Progenitor cell of endocrine pancreas (in vitro differentiated cells): ENCODE measurements around the gene ALKBH5. TPM values are rescaled to one million over a fixed set of nuclear protein-coding genes. Genes with fewer than 3 reads are reported as not detected.
A peak's percentile ranks its signal among the peaks of the same experiment; 100 is the strongest.

Source experiments
- DNase-seq: peaks from one replicate; pipeline ENCODE4 v3.0.0; 2021; ENCODE audit warnings: low spot score; ENCODE audit not compliant: unreplicated experiment
- H3K27ac Mint-ChIP-seq: 2 replicates; pipeline ENCODE4 v1.8.0; 2021; ENCODE audit warnings: mild to moderate bottlenecking, moderate library complexity, mixed read lengths
- H3K27me3 Mint-ChIP-seq: 2 replicates; pipeline ENCODE4 v1.8.0; 2021; ENCODE audit warnings: mixed read lengths
- H3K36me3 Mint-ChIP-seq: 2 replicates; pipeline ENCODE4 v1.8.0; 2022; ENCODE audit warnings: mixed read lengths; ENCODE audit not compliant: insufficient read depth
- H3K4me1 Mint-ChIP-seq: 2 replicates; pipeline ENCODE4 v1.8.0; 2021; ENCODE audit warnings: low read depth, mixed read lengths
- H3K4me3 Mint-ChIP-seq: 2 replicates; pipeline ENCODE4 v1.8.0; 2021; ENCODE audit warnings: low read depth, mild to moderate bottlenecking, moderate library complexity, mixed read lengths
- H3K9me3 Mint-ChIP-seq: 2 replicates; pipeline ENCODE4 v1.8.0; 2021; ENCODE audit warnings: low read depth, mixed read lengths
- total RNA-seq: library from RNA; stranded (reverse); gene quantifications from 2 replicates; pipeline ENCODE4 v1.2.1, GENCODE V29; 2021
- TF ChIP-seq, protein P1 (sequence below): fragments of 200-600 bp; sonication (generic); IDR thresholded peaks from one replicate; pipeline ENCODE4 v1.5.0; 2021; ENCODE audit warnings: antibody characterized with exemption, mild to moderate bottlenecking; ENCODE audit not compliant: unreplicated experiment

ALKBH5 gene
- total RNA-seq, 1 donor from 2014 or later, result 78.1 TPM

DNA sequence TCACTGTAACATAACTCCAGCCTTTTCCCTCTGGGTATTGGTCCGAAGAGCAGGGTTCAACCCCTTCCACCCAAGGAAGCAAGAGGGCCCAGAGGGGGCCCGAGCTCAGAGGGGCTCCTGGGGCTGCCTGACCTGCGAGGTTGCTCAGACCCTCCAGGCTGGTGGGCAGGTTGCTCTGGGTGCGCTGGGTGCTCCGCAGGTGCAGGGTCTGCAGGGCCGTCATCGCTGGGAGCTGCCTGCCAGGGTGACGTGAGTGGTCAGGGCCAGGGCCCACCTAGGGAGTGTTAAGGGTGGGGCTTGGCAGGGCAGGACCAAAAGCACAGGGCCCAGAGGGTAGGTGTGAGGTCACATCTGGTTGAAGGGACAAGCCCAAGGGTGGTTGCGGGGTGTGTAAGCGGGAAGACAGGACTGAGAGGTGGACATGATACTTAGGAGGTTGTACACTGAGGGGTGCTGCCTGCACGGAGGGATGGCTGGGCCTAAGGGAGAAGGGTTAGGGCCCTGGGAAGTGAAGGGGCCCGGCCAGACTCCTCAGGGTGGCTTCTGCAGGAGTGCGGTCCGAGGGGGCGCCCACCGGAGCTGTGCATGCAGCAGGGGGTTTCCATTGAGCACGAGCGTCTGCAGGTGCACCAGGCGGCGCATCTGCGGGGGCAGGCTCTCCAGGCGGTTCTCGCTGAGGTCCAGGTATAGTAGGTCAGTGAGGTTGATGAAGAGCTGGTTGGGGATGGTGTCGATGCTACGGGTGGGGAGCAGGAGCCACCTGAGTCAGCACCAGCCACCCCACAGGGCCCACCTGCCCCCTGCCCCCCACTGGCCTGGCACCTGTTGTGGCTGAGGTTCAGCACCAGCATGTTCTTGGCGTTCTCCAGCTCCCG lies 70.6 kb downstream of the ALKBH5 start:
- TF ChIP-seq, protein P1, sequence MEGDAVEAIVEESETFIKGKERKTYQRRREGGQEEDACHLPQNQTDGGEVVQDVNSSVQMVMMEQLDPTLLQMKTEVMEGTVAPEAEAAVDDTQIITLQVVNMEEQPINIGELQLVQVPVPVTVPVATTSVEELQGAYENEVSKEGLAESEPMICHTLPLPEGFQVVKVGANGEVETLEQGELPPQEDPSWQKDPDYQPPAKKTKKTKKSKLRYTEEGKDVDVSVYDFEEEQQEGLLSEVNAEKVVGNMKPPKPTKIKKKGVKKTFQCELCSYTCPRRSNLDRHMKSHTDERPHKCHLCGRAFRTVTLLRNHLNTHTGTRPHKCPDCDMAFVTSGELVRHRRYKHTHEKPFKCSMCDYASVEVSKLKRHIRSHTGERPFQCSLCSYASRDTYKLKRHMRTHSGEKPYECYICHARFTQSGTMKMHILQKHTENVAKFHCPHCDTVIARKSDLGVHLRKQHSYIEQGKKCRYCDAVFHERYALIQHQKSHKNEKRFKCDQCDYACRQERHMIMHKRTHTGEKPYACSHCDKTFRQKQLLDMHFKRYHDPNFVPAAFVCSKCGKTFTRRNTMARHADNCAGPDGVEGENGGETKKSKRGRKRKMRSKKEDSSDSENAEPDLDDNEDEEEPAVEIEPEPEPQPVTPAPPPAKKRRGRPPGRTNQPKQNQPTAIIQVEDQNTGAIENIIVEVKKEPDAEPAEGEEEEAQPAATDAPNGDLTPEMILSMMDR, result no peak
- Mint-ChIP-seq H3K36me3 (peaks cover 15% of the 10 kb centered on the region), H3K27ac (no peak overlapping the region), H3K27me3 (no peaks in the 10 kb centered on the region), H3K9me3 (no peaks in the 10 kb centered on the region), H3K4me3 (no peak overlapping the region), H3K4me1 (peaks cover 10% of the 10 kb centered on the region)
- DNase-seq, result no peak

DNA sequence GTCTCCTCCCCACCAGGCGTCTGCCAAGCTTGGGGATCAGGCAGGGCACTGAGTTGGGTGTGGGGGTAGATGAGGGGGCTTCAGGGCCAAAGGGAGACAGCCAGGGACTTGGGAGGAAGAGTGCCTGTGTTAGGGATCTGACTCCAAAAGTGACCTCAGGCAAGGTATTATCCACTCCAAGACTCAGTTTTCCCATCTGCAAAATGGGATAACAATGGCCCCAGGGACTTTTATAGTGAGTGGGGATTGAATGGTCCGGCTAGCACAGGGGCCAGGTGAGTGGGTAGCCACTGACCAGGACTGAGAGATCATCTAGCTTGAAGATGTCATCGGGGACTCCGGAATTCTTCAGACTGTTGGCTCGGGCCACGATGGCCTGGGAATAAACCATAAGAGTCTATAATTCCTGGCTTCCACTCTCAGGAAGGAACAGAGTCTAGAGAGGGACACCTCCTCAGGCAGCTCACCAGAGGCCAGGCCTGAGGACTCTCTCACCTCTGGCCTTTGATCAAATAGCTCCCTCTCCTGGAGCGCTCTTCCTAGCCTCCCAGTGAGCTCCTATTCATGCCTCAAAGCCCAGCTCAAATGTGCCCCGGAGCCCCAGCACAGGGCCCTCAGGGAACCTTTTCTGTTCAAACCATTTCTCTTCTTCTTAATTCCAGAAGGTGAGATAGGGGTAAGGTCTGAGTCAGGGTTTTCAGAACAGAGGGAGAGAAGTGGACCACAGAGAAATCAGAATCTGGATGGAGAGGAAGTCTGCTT lies 71.4 kb downstream of the ALKBH5 start:
- no peak overlapping the region for H3K4me3 Mint-ChIP-seq
- no peak overlapping the region for H3K27ac Mint-ChIP-seq
- peaks cover 12% of the 10 kb centered on the region for H3K36me3 Mint-ChIP-seq
- H3K4me1 Mint-ChIP-seq, result peaks cover 10% of the 10 kb centered on the region
- TF ChIP-seq, protein P1, result no peak
- no peaks in the 10 kb centered on the region for H3K9me3 Mint-ChIP-seq
- DNase-seq, result no peak
- H3K27me3 Mint-ChIP-seq, result no peaks in the 10 kb centered on the region

DNA sequence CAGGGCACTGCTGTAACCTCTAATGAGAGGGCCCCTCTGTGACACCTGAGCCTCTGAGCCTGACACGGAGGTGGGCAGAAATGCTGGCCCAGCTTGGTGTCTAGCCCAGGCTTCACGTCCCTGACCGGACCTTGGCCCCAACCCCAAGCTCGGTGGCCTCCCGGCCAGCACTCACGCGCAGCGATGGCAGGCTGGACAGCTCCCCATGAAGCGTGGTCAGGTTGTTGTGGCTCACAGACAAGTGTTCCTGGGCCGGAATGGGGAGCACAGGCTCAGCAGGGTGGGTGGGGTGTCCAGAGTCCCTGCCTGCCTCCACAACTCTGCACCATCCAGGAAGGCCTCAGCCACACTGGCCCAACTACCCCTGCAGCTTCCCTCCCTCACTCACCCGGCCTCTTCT lies 72.7 kb downstream of the ALKBH5 start:
- TF ChIP-seq, protein P1, result no peak
- DNase-seq, result no peak
- Mint-ChIP-seq H3K4me1 (peaks cover 12% of the 10 kb centered on the region), H3K4me3 (no peak overlapping the region), H3K36me3 (peaks cover 5% of the 10 kb centered on the region), H3K27me3 (no peaks in the 10 kb centered on the region), H3K9me3 (no peaks in the 10 kb centered on the region), H3K27ac (no peak overlapping the region)

DNA sequence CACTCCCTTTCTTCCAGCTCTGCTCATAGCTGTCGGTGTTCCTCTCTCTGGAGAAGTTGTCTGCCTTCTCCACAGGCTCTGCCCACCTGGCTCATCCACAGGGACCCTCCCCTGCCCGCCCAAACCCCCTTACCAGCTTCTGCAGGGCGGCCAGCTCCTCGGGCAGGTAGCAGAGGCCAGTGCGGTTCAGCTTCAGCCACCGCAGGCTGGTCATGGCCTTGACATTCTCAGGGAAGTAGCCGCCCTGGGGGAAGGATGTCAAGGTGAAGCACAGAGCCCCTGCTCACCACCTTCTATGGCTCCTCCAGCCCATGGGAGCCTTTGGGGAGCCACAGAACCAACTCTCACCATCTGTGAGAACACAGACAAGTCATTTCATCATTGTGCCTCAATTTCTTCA lies 73.1 kb downstream of the ALKBH5 start:
- H3K4me3 Mint-ChIP-seq, result peak overlapping the region; percentile 93
- H3K36me3 Mint-ChIP-seq, result peaks cover 5% of the 10 kb centered on the region
- TF ChIP-seq, protein P1, result no peak
- H3K9me3 Mint-ChIP-seq, result no peaks in the 10 kb centered on the region
- peaks cover 15% of the 10 kb centered on the region for H3K4me1 Mint-ChIP-seq
- H3K27me3 Mint-ChIP-seq, result no peaks in the 10 kb centered on the region
- DNase-seq, result no peak
- peak overlapping the region; percentile 5 for H3K27ac Mint-ChIP-seq

DNA sequence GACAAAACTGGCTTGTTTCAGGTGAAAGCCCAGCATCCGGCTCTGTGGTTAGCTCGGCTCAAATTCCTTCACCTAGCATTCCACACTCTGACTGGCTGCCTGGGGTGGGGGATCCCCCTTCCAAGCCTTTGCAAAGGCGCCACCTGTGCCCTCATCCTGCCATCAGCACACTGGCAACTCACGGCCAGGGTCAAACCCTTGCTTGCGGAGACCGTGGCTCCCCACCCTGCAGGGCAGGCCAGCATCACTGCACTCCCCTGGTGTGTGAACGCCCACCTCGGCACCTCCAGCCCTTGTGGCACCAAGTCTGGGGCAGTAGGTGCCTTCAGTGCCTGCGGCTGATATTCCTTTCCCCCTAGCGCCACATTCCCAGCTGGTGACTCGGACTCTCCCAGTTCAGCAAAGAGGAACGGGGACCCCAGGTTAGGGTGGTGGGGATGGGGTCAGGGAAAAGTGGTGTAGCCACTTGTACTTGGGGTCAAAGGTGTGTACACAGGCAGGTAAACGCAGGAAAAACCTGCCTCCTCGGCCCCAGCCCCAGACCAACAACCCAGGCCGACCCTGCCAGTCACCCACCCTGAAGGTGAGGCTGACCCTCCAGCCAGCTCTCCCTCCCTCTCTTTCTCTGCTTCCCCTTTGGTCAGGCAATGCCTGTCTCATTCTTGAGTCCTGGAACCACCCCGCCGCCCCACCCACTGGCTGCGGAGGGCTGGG lies 73.8 kb downstream of the ALKBH5 start:
- TF ChIP-seq, protein P1, result no peak
- peaks cover 18% of the 10 kb centered on the region for H3K4me1 Mint-ChIP-seq
- no peaks in the 10 kb centered on the region for H3K9me3 Mint-ChIP-seq
- H3K27me3 Mint-ChIP-seq, result no peaks in the 10 kb centered on the region
- peak overlapping the region; percentile 93 for H3K4me3 Mint-ChIP-seq
- H3K36me3 Mint-ChIP-seq, result peaks cover 3% of the 10 kb centered on the region
- no peak for DNase-seq
- peak overlapping the region; percentile 99 for H3K27ac Mint-ChIP-seq
